ENCODE data around the gene PDE3A.

The PDE3A gene

GRCh38 chr12:20653871-20654270, 285.5 kb downstream of the PDE3A start:
- Histone ChIP-seq H3K4me1 (ENCODE audit: insufficient read depth, low read length, poor library complexity, severe bottlenecking) (no peaks in the 10 kb centered on the region), H3K9ac (ENCODE audit: low read depth, low read length, poor library complexity, severe bottlenecking) (no peak overlapping the region), H3K36me3 (ENCODE audit: insufficient read depth, low read length) (no peaks in the 10 kb centered on the region), H4K20me1 (ENCODE audit: insufficient read depth, low read length, poor library complexity, severe bottlenecking) (no peaks in the 10 kb centered on the region), H3K9me2 (replicated peaks; ENCODE audit: low read depth, low read length) (no peaks in the 10 kb centered on the region), H3K79me2 (ENCODE audit: insufficient read depth, low read length) (no peaks in the 10 kb centered on the region), H2AFZ (ENCODE audit: low read length) (no peak overlapping the region), H3K27me3 (ENCODE audit: insufficient read depth, low read length, poor library complexity, severe bottlenecking) (no peaks in the 10 kb centered on the region), H3K9me3 (ENCODE audit: insufficient read depth, low read depth, low read length) (no peaks in the 10 kb centered on the region), H3K4me3 (ENCODE audit: low read length, poor library complexity, severe bottlenecking) (no peak overlapping the region), H3K4me2 (ENCODE audit: low read depth, low read length, poor library complexity, severe bottlenecking) (no peak overlapping the region), H3F3A (ENCODE audit: low read depth) (no peaks in the 10 kb centered on the region)
- TF ChIP-seq EZH2phosphoT487 (IDR thresholded peaks at IDR 0.05; ENCODE audit: borderline replicate concordance) (no peak), CTCF (conservative IDR thresholded peaks at IDR 0.05; ENCODE audit: low read length) (no peak)

- no peak for TF ChIP-seq CTCF (conservative IDR thresholded peaks at IDR 0.05; ENCODE audit: low read length)
- no peak for TF ChIP-seq EZH2phosphoT487 (IDR thresholded peaks at IDR 0.05; ENCODE audit: borderline replicate concordance)
- no peaks in the 10 kb centered on the region for H3K27me3 ChIP-seq (ENCODE audit: insufficient read depth, low read length, poor library complexity, severe bottlenecking)
- H3K4me2 ChIP-seq (ENCODE audit: low read depth, low read length, poor library complexity, severe bottlenecking) = no peak overlapping the region
Observed at GRCh38 chr12:20656600-20656999, 288.3 kb downstream of the PDE3A start.

GRCh38 chr12:20657496-20657895, 289.2 kb downstream of the PDE3A start:
- Histone ChIP-seq H3K27me3 (ENCODE audit: insufficient read depth, low read length, poor library complexity, severe bottlenecking) (no peaks in the 10 kb centered on the region), H3K36me3 (ENCODE audit: insufficient read depth, low read length) (no peaks in the 10 kb centered on the region), H3K9me2 (replicated peaks; ENCODE audit: low read depth, low read length) (no peaks in the 10 kb centered on the region), H2AFZ (ENCODE audit: low read length) (no peak overlapping the region), H3K9me3 (ENCODE audit: insufficient read depth, low read depth, low read length) (peaks cover 9% of the 10 kb centered on the region; the same call in 1 of the 2 replicates), H4K20me1 (ENCODE audit: insufficient read depth, low read length, poor library complexity, severe bottlenecking) (no peaks in the 10 kb centered on the region), H3K4me2 (ENCODE audit: low read depth, low read length, poor library complexity, severe bottlenecking) (no peak overlapping the region), H3K9ac (ENCODE audit: low read depth, low read length, poor library complexity, severe bottlenecking) (no peak overlapping the region), H3K4me1 (ENCODE audit: insufficient read depth, low read length, poor library complexity, severe bottlenecking) (no peaks in the 10 kb centered on the region), H3K4me3 (ENCODE audit: low read length, poor library complexity, severe bottlenecking) (no peak overlapping the region), H3F3A (ENCODE audit: low read depth) (no peaks in the 10 kb centered on the region), H3K79me2 (ENCODE audit: insufficient read depth, low read length) (no peaks in the 10 kb centered on the region)
- TF ChIP-seq EZH2phosphoT487 (IDR thresholded peaks at IDR 0.05; ENCODE audit: borderline replicate concordance) (no peak), CTCF (conservative IDR thresholded peaks at IDR 0.05; ENCODE audit: low read length) (no peak)

More at GRCh38 chr12:20656600-20656999, 288.3 kb downstream of the PDE3A start:
- Histone ChIP-seq H3K36me3 (ENCODE audit: insufficient read depth, low read length) (no peaks in the 10 kb centered on the region), H3K4me3 (ENCODE audit: low read length, poor library complexity, severe bottlenecking) (no peak overlapping the region), H3K79me2 (ENCODE audit: insufficient read depth, low read length) (no peaks in the 10 kb centered on the region), H4K20me1 (ENCODE audit: insufficient read depth, low read length, poor library complexity, severe bottlenecking) (no peaks in the 10 kb centered on the region), H2AFZ (ENCODE audit: low read length) (no peak overlapping the region), H3F3A (ENCODE audit: low read depth) (no peaks in the 10 kb centered on the region), H3K9me3 (ENCODE audit: insufficient read depth, low read depth, low read length) (peaks cover 9% of the 10 kb centered on the region; the same call in 1 of the 2 replicates), H3K9me2 (replicated peaks; ENCODE audit: low read depth, low read length) (no peaks in the 10 kb centered on the region), H3K4me1 (ENCODE audit: insufficient read depth, low read length, poor library complexity, severe bottlenecking) (no peaks in the 10 kb centered on the region), H3K9ac (ENCODE audit: low read depth, low read length, poor library complexity, severe bottlenecking) (no peak overlapping the region)

All from Loucy (cell line).